AG09309 (cell line): ENCODE data around the gene EML6.

ENCODE experiments used
- DNase-seq: peaks from one replicate; pipeline ENCODE4 v3.0.0-alpha.2; 2010; ENCODE audit warnings: low read depth
- H3K4me3 ChIP-seq: 2 replicates; pipeline ENCODE4 v1.5.1; 2011; ENCODE audit warnings: mild to moderate bottlenecking, low read depth, low read length, moderate library complexity; ENCODE audit not compliant: control insufficient read depth
- TF ChIP-seq, protein P1 (sequence below): IDR thresholded peaks from 2 replicates; pipeline ENCODE4 v1.5.1; 2011; ENCODE audit warnings: mild to moderate bottlenecking, low read depth, low read length, inconsistent platforms; ENCODE audit not compliant: insufficient read depth, control insufficient read depth; ENCODE audit errors: missing control alignments

Gene EML6

DNA sequence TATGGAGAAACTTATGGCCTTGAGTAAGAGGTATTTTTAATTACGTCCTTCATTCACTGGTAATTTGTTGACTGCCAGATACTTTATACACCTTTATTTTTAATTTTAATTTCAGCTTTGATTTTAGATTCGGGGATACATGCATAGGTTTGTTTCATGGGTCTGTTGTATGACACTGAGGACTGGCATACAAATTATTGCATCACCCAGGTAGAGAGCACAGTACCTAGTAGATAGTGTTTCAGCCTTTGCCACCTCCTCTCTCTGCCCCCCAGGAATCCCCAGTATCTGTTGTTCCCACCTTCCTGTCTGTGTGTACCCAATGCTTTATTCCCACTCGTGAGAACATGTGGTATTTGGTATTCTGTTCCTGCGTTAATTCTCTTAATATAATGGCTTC, 188.8 kb downstream of the EML6 start:
- H3K4me3 ChIP-seq = no peak overlapping the region
- TF ChIP-seq, protein P1, sequence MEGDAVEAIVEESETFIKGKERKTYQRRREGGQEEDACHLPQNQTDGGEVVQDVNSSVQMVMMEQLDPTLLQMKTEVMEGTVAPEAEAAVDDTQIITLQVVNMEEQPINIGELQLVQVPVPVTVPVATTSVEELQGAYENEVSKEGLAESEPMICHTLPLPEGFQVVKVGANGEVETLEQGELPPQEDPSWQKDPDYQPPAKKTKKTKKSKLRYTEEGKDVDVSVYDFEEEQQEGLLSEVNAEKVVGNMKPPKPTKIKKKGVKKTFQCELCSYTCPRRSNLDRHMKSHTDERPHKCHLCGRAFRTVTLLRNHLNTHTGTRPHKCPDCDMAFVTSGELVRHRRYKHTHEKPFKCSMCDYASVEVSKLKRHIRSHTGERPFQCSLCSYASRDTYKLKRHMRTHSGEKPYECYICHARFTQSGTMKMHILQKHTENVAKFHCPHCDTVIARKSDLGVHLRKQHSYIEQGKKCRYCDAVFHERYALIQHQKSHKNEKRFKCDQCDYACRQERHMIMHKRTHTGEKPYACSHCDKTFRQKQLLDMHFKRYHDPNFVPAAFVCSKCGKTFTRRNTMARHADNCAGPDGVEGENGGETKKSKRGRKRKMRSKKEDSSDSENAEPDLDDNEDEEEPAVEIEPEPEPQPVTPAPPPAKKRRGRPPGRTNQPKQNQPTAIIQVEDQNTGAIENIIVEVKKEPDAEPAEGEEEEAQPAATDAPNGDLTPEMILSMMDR = no peak
- DNase-seq = no peak

DNA sequence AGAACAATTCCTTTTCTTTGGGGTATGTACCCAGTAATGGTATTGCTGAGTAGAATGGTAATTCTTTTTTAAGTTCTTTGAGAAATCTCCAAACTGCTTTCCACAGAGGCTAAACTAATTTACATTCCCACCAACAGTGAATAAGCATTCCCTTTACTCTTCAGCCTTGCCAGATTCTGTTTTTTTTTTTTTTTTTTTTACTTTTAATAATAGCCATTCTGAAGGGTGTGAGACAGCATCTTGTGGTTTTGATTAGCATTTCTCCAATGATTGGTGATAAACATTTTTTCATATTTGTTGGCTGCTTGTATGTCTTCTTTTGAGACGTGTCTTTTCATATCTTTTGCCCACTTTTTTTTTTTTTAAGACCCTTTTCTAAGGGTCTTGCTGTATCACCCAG, 189.4 kb downstream of the EML6 start:
- TF ChIP-seq, protein P1 = no peak
- DNase-seq = no peak
- H3K4me3 ChIP-seq = no peak overlapping the region

DNA sequence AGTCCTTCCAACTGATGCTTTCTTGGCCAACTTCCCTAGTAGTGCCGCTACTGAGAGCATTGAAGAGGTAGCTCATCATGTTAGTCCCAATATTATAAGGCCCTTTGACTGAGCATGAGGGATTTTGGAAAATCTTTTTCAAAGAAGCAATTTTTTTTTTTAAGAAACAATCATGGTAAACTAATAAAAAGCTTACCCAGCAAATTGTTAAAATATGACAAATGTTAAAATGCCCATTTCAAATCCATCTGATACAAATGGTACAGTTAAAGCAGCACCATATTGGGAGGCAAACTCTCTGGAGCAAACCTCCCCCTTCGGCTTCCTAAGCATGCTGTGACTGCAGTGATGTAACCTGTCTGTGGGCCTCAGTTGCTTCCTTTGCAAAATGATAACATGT, 191.2 kb downstream of the EML6 start:
- TF ChIP-seq, protein P1 = no peak
- no peak overlapping the region for H3K4me3 ChIP-seq
- DNase-seq = no peak

DNA sequence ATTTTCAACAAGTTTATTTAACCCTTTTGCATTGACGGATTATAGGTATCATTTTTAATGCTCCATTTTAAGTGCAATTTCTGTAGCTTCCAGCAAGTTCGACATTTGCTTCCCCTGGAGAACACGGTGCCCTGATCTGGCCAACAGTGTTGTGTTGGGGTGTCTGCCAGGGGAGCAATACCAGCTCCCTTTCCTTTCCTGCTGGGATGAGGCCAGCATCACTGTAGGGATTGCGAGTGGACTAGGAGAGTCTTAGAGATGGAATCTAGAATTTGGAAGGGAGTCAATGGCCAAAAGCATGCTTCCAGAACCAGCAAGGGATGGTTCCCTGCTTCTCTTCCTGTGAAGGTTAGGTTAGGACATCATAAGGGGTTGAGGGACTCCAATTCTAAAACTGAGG, 191.6 kb downstream of the EML6 start:
- H3K4me3 ChIP-seq = no peak overlapping the region
- TF ChIP-seq, protein P1 = no peak
- no peak for DNase-seq

DNA sequence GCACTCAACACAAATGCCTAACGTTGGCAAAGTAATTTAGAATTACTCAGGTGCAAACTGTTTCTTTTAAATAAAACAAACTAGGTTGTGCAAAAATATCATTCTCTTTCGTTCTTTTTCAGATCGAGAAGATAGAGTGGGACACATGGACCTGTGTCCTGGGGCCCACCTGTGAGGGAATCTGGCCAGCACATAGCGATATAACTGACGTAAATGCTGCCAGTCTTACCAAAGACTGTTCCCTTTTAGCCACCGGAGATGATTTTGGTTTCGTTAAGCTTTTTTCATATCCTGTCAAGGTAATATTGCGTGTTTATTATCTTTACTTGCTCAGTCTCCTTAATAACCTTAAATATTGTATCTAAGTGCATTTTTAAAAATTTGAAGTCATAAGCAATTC, 193.2 kb downstream of the EML6 start:
- no peak overlapping the region for H3K4me3 ChIP-seq
- no peak for DNase-seq
- TF ChIP-seq, protein P1 = no peak

DNA sequence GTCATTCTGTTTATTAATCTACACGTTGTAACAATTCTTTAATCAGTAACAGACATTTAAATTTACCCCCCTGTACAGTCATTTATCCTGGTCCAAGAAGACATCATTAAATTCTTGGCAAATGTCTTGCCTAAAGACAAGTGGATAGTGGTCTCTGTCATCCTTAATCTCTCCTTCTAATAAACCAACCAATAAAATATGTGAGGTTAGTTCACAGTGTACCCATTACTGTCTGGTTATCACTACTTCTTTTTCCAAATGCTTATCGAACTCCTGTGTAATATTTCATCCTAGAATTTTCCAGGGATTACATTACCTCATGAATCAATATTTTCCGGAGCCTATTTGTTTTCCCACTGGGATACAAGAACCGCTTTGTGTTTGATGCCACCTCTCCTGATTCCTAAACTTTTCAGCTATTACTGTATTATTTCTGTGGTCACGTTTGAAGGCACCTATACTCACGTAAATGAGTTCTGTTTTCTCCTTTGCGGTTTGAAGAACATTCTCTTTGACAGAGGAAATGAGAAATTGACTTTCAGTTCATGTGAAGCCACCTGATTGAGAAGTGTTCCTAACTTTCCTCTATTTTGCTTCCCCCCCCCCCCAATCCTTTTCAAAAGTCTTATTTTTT, 195.3 kb downstream of the EML6 start:
- H3K4me3 ChIP-seq = no peak overlapping the region
- TF ChIP-seq, protein P1 = no peak
- no peak for DNase-seq

DNA sequence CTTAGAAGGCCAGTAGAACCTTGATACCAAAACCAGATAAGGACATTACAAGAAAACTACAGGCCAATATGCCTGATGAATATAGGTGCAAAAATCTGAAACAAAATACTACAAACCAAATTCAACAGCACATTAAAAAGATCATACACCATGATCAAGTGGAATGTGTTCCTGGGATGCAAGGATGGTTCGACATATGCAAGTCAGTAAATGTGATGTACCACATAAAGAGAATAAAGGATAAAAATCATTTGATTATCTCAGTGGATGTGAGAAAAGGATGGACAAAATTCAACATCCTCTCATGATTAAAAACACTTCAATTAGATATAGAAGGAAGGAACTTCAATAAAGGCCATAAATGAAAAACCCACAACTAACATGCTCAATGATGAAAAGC, 197.2 kb downstream of the EML6 start:
- TF ChIP-seq, protein P1 = no peak
- no peak overlapping the region for H3K4me3 ChIP-seq
- no peak for DNase-seq
